NCI-H2171 (cell line): ENCODE data around the gene MFF.

Experiments
- DNase-seq: peaks from one replicate; lab custom pipeline; 2025; lab: John Stamatoyannopoulos, UW

MFF gene, protein sequence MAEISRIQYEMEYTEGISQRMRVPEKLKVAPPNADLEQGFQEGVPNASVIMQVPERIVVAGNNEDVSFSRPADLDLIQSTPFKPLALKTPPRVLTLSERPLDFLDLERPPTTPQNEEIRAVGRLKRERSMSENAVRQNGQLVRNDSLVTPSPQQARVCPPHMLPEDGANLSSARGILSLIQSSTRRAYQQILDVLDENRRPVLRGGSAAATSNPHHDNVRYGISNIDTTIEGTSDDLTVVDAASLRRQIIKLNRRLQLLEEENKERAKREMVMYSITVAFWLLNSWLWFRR

DNA sequence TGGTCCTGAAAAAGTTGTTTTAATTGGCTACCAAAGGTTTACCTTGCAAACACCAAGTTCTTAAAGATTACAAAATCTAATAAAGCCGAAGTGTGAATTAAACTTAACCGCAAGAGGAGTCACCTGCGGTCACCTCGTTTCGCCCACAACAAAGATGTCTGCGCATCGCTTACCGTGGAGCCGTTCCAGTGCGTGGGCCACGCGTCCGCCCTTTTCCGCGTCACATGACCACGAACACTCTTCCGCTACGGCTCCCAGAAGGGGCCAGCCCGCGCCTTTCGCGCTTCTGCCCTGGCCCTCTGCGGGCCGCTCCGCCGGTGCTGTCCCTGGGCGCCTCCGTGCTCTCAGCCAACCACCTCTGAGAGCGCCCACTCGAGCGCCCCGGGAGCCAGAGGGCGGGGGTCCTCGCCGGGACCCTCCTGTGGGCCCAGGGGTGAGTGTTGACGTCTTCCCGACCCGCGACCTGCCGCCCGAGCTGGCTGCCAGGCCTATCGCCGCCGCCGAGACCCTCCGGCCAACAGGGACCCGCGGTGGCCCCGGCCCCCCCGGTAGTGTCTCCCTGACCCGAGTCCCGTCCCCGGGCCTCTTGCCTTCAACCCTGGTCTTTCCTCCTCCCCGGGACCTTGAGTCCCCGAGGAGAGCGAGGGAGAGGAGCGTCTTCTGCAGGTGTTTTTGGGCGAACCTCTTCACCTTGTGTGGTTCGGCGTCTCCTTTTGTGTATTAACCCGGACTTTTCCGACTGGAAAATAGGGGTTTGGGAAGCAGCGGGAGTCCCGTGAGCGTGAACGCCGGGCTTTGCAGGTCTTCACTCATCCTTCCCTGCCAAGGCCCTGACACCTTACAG lies at the start of gene MFF:
Gene MFF, plus strand, starts transcription at position 257 of the 844 bp plus-strand sequence. CDS start 5,415 bp downstream, outside the sequence.
- DNase-seq: peak; percentile 71

DNA sequence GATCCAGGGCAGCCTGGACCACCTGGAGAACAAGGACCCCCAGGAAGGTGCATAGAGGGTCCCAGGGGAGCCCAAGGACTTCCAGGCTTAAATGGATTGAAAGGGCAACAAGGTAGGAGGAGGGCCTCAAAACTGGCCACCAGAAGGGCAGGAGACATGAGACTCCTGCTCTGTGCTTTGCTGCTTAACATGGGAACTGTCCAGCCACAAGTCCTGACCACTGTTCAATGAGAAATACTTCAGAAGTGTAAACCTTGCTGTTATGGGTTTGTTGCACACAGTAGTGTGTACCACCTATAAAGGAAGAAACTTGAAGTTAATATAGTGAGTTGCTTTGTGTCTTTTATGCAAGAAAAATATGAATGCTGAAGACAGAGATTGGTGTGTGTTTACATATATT lies 44.2 kb upstream of the MFF start:
- DNase-seq: no peak

DNA sequence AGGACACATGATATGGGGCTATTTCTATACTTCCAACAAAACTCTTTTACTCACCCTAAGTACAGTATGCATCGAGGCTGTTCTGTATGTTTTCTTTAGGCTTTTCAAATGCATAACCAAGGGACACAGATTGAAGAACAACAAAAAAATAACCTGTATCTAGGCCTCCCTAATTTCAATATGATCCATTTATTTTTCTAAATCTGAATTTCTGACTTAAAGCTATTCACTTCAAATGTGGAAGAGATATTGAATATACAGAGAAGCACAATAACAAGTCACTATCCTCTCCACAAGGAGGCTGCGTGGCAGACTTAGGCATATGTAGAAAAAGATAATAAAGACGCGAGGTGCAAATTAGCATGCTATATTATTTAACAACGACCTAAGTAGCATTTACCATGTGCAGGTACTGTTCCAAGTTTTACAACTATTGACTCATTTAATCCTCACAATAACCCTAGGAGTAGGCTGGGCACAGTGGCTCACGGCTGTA lies 39.3 kb upstream of the MFF start:
- DNase-seq: no peak

DNA sequence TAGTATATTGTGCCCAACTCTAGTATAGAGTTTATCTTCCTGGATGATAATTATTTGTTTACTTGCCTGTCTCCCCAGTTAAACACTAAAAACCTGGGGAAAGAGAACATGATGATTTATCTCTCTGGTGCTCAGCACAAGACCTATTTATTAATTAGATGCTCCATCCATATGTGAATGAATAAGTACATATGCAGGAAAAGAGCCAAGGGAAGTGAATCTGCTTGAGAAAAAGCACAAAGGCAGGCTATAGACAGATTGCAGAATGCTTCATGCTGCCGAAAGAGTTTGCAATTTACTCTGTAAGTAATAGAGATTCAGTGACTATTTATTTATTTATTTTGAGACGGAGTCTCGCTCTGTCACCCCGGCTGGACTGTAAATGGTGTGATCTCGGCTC lies 37.3 kb upstream of the MFF start:
- no peak for DNase-seq

DNA sequence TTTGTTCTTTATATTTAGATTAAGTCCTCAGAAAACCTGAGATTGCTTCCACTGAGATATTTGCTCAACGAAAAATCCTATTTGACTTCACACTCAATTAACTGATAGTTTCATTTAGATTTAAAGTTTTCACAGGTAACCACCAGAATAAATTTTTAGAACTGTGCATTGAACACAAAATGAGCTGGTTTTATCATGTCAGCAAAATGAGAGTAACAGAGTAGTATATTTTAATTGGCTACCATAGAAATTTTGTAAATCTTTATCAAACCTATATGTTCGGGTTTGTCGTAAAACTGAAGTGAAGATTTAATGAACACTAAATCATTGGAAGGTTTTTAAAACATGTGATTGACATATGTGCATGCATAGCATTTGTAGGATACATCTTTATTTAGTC lies 32.7 kb upstream of the MFF start:
- no peak for DNase-seq

DNA sequence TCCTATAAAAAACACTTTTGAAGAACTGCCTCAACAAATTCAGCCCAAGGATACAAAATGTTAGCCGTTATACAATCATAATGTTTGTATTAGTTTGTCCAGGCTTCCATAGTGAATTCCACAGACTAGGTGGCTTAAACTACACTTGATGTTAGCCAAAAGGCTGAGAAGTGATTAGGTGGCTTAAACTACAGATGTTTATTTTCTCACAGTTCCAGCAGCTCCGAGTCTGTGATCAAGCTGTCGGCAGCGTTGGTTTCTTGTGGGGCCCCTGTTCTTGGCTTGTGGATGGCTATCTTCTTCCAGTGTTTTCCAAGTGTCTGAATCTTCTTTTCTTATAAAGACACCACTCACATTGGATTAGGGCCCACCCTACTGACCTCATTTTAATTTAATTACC lies 31.5 kb upstream of the MFF start:
- DNase-seq: no peak

DNA sequence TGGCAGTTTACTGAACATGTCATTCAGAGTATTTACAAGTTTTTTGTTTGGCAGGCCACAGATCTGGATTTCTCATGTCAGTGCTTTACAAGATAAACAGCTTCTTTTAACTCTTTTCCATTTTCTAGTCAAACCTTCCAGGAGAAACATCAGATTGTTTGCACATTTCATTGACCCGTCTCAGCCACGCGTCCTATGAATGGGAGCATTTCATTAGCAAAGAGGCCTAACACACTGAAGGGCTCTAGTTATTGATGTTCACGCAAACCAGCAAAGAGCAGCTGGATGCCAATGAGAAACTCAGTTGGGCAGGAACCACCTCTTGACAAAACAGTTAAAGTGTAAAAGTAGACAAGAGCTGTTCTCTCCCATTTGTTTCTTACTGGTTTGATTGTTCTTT lies 29.2 kb upstream of the MFF start:
- DNase-seq: no peak

DNA sequence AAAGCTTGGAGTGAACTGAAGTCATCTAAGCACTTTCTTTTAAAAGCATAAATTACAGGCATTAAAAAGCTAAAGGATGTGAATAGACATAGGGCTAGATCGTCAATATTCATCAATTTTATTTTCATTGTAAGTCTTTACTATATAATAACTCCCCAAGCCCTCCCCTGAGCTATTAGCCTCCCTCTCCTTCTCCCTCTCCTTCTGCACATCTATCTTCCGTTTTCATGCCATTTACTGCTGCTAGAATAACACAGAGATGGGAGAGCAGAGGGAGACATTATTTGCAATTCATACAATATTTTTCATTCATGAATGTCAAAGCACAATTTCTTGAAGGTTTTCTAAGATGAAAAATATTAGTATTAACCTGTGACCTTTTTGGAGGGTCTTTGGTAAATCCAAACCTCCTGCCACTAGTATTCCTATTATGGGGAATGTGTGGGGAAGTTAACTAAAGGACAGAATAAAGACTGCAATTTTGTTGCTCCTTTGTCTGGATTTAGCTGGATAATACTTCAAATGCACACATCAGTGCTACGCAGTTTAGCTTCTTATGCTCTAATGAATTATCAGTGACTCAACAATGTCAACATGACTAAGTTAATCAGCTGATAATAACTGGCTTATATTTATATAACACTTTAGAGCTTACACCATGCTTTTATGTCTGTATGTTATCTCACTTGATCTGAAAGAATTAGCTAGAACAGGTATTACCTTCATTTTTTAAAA lies 28.2 kb upstream of the MFF start:
- no peak for DNase-seq

DNA sequence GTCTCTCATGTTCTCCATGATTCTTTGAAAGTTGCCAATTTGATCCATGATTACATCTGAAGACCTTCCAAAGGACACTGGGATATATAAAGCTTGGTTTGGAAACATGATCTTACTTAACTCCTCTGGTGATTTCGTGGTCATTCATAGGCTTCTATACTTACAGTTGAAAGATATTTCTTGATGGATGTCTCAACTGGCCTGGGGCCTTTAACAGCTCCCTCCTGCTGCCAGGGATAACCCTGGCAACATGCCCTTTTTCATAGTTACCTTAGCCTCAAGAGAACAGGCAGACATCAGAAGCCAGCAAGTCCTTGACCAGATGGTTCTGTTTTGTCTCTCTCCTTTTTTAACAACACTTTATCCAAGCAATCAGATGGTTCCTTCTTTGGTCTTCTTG lies 23.5 kb upstream of the MFF start:
- no peak for DNase-seq

DNA sequence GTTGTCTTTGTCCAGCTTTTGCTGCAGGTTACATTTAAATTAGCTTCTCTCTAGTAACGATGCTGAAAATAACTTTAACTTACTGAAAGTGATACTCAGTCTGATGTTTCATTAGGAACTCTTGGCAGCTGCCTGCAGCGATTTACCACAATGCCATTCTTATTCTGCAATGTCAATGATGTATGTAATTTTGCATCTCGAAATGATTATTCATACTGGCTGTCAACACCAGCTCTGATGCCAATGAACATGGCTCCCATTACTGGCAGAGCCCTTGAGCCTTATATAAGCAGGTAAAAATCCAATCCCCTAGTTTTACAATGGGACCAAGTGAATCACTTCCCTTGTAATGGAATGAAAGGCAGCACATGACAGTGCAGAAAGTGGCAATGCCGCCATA lies 16.3 kb upstream of the MFF start:
- DNase-seq: no peak

DNA sequence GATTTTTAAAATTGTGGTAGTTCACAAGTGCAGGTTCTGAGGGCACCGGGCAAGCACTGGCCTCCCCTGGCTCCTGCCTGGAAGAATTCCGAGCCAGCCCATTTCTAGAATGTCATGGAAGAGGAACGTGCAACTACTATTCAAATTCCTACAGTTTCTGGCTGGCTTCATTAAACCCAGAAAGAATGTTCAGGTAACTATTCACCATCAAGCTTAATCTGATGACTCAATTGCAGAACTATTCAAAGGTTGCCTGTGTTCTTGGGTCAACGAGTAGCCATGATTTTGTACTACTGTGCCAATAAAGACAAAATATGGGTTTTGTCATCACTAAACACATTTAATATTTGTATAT lies 14.3 kb upstream of the MFF start:
- DNase-seq: no peak

DNA sequence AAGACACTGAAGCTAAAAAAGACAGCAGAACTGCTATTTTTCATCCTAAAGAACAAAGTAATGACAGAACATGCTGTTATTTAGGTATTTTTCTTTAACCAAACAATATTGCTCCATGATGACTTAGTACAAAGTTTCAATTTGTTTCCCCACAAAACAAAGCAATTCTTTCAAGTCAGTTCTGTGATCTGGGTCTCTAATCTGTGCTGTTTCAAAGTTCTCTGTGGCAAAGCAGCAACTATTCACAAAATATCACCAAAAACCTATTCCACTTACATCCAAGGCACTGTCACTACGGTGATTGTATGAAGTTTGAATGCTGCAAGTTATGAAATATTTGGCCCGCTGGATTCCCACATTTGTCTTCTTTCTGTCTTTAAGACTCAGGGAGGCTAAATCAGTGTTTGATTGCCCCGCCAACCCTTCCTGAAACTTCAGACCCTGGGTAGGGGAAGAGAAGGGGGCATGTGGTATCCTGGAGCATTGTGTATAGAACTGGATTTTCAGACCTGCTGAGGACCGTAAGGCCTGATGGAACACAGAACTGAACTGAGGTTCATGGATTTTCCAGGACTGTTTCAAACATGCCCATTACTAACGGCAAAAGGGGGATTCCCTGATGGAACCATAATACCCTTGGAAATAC lies 13.1 kb upstream of the MFF start:
- no peak for DNase-seq

DNA sequence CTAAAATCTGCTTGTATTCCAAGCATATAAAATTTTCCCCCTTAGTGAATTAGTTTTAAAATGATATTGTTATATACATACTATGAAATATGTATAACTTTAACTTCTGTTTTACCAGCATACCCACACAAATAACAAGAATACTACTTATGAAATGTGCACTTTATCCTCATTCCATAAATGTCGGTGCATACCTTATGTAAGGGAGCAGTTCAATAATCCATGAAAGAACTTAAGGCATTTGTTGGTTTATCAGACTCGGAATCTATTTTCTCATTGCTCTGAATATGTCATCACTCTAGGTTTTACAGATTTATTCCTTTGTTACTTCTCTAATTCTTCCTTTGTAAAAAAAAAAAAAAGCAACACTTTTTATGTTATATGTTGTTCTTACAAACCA lies 12.5 kb upstream of the MFF start:
- DNase-seq: no peak

DNA sequence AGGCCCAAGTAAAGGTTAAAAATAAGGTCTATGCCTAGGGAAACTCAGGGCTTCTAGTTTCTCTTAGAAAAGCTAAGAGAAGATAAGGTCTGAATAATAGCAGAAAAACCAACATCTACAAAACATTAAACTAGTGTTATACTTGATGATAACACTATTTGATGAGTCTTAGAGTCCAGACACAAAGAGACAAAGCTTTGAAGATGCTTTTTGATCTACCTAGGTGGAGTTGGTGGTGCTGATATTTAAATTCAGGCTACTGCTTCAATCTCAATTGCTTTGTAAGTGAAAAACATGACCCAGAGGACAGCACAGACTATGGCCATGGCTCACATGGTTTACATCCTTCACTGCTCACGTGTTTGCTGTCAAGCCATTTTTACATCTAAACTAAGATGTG lies 11.7 kb upstream of the MFF start:
- DNase-seq: no peak

DNA sequence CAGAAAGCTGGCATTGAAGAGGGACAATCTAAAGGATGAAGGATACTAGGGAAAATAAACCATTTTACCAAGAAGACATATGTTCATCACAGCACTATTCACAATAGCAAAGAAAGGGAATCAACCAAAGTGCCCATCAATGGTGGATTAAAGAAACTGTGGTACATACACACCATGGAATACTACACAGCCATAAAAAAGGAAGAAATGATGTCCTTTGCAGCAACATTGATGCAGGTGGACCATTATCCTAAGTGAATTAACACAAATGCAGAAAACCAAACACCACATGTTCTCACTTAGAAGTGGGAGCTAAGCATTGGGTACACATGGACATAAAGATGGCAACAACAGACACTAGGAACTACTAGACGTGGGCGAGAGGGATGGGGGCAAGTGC lies 7.2 kb upstream of the MFF start:
- no peak for DNase-seq

DNA sequence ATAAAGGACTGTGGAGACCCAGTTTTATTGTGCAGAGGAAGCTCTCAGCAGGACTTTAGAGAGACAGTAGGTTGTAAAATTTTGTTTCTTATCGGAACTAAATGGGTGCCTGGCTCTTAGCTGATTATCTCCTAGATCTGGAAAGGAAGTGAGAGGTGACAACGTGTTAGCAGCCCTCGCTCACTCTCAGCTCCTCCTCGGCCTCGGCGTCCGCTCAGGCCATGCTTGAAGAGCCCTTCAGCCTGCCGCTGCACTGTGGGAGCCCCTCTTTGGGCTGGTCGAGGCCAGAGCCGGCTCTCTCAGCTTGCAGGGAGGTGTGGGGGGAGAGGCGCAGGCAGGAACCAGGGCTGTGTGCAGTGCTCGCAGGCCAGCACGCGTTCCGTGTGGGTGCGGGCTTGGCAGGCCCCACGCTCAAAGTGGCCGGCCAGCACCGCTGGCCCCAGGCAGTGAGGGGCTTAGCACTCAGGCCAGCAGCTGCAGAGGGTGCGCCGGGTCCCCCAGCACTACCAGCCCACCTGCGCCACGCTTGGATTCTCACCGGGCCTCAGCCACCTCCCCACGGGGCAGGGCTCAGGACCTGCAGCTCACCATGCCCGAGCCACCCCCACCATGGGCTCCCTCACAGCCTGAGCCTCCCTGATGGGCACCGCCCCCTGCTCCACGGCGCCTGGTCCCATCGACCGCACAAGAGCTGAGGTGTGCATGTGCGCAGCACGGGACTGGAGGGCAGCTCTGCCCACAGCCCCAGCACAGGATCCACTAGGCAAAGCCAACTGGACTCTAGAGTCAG lies 4.6 kb upstream of the MFF start:
- DNase-seq: no peak

DNA sequence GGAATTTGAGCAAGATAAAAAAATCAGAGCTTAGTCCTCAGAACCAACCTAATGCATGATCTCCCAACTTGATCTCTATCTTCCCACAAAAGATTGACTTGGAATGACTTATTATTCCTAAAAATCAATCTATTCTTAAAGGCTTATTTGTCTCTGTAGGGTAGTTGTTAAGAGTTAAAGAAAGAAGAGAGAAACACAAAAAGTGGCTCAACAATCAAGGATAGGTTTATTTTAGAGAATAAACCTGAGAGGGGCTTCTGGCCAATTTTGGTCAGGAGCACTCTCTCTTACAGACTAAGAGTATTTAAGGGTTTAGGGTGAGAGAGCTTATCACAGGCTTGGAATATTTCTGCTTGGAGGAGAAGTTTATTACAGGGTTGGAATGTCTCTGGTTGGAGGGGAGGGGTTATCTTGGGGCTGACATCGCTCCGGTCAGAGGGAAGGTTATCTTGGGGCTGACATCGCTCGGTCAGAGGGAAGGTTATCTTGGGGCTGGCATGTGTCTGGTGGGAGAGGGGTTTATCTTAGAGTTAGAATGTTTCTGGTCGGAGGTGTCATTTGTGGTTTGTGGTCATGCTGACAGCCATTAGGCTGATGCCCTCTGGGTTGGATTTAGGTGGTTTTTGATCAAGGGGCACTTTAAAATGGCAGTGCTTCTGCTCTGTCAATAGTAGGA lies 2.4 kb upstream of the MFF start:
- no peak for DNase-seq

DNA sequence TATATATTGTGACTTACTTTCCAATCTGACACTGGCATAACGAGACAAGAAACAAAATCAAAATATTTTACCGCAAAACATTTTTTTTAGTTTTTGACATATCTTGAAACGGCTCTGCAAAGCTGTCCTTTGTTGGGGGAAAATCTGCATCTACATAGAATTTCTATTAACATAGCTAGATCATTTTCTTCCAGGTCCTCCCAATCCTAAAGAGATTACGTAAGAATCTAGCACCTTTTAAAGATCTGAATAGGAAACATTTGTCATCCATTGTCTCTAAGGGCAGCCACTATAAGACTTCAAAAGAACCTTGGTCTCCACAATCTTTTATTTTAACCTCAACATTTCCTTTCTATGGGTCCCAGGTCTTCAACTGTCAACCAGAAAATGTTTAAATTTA lies 1.2 kb upstream of the MFF start:
- DNase-seq: no peak

DNA sequence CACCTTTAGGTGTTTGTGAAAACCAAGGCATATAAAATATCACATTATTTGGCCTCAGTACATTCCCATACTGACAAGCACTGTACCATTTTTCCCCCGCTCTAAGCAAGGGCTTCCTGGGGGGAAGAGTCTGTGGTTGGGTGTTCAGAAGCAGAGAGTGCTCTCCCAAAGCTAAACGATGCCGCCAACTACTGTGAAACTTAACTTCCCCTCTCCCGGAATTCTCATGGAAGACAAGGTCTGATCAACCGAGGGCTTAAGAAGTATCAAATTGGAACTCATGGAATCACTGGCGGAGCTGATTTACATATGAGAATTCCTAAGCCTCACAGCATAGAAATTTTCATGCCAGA lies 433 bp upstream of the MFF start:
- no peak for DNase-seq

DNA sequence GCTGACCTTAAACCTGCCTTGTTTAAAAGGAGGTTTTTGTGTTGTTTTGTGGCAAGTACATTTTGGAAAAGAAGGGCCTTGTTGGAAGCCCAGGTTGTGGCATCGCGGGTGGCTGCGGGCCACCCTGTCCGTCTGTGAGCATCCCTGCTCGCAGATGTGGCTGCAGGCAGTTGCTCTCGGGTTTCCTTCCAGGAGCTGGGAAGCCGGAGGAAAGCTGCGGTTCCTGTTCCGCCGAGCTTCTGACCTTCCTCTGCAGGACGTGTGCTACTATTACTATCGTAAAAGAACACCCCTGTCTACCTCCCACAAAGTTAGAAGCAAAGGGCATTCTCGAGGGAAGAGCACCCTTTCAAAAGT lies 766 bp downstream of the MFF start:
- DNase-seq: no peak

DNA sequence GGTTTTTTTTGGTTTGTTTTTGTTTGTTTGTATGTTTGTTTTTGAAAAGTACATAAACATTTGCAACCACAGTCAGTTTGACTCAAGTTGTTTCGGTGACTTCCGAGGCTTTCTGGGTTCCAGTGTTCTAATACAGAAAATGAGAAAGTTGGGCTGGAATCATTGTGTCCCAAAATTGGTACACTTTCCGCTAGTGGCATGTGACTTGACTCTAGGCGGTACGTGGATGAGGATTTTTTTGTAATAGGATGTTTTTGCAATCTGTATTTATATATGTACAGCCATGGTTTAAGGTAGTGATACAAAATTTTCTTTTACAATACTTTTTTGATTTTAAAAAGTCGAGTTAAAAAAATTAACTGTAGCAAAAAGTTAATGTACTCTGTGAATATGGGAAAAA lies 1.7 kb downstream of the MFF start:
- no peak for DNase-seq
